Natural killer cell (primary cell): ENCODE measurements around the gene AKNAD1. TPM values are rescaled to one million over a fixed set of nuclear protein-coding genes. Genes with fewer than 3 reads are reported as not detected.

ENCODE experiments used
- ATAC-seq, 3 donors: fragments of 150-1000 bp in 2 of 3; fragments of 200-7000 bp in 1 of 3; cut with Tn5 transposase; 1 replicate in 1 of 3; 2 replicates in 2 of 3; pipeline ENCODE4 v1.10.0; 2021; ENCODE audit warnings: mild to moderate bottlenecking in 2 of 3, moderate library complexity in 2 of 3
- DNase-seq, 2 donors: peaks; one replicate each; pipeline versions ENCODE4 v3.0.0 to v3.0.0-alpha.2; 2013 to 2021; ENCODE audit warnings: mixed read lengths in 1 of 2
- H3K27ac ChIP-seq: one replicate; pipeline ENCODE4 v1.5.1; 2013; ENCODE audit warnings: mild to moderate bottlenecking, low read length
- H3K27me3 ChIP-seq: one replicate; pipeline ENCODE4 v1.6.1; 2013; ENCODE audit warnings: low read length; ENCODE audit not compliant: control insufficient read depth, insufficient read depth
- H3K36me3 ChIP-seq: one replicate; pipeline ENCODE4 v1.6.1; 2013; ENCODE audit warnings: low read length; ENCODE audit not compliant: control insufficient read depth, insufficient read depth
- H3K4me1 ChIP-seq: one replicate; pipeline ENCODE4 v1.6.1; 2013; ENCODE audit warnings: low read length; ENCODE audit not compliant: control insufficient read depth, insufficient read depth
- H3K4me3 ChIP-seq: one replicate; pipeline ENCODE4 v1.5.1; 2013; ENCODE audit warnings: low read length
- H3K9me3 ChIP-seq: one replicate; pipeline ENCODE4 v1.6.1; 2013; ENCODE audit warnings: low read length; ENCODE audit not compliant: control insufficient read depth, insufficient read depth
- H3K27ac Mint-ChIP-seq, 2 donors: one replicate each; pipeline ENCODE4 v1.8.0; 2022; ENCODE audit warnings: mild to moderate bottlenecking in 2 of 2, mixed read lengths in 2 of 2, moderate library complexity in 1 of 2
- H3K27me3 Mint-ChIP-seq, 2 donors: one replicate each; pipeline ENCODE4 v1.8.0; 2022; ENCODE audit warnings: low read depth in 2 of 2, mixed read lengths in 2 of 2
- H3K36me3 Mint-ChIP-seq: one replicate; pipeline ENCODE4 v1.8.0; 2022; ENCODE audit warnings: mixed read lengths
- H3K4me1 Mint-ChIP-seq, 2 donors: one replicate each; pipeline ENCODE4 v1.8.0; 2022; ENCODE audit warnings: mixed read lengths in 2 of 2
- H3K4me3 Mint-ChIP-seq: one replicate; pipeline ENCODE4 v1.8.0; 2022; ENCODE audit warnings: mild to moderate bottlenecking, moderate library complexity, mixed read lengths
- H3K9me3 Mint-ChIP-seq, 2 donors: one replicate each; pipeline ENCODE4 v1.8.0; 2022; ENCODE audit warnings: mixed read lengths in 2 of 2
- WGBS: methylation state at CpG from one replicate; pipeline ENCODE4 v1.1.7; 2013; ENCODE audit warnings: missing lambda C conversion rate; ENCODE audit not compliant: insufficient coverage; 5-methylcytosine and 5-hydroxymethylcytosine counted together
- intact Hi-C: fragments of 100-400 bp; cut with micrococcal nuclease; formaldehyde crosslinking; loops from one replicate; pipeline ENCODE4 v1.14.2; 2022
- total RNA-seq, 4 donors: library from RNA; stranded (reverse); fragments of 120-200 nt in 1 of 4; gene quantifications; one replicate each; pipeline versions ENCODE4 v1.2.3 to v1.2.4, GENCODE V29; 2013 to 2022
- TF ChIP-seq, protein P1 (sequence below): fragments of 200-600 bp; IDR thresholded peaks from one replicate; pipeline ENCODE4 v1.8.0; 2022; ENCODE audit warnings: antibody characterized with exemption

The AKNAD1 gene
- total RNA-seq, 3 donors from 2014 or later (not counting 1 experiment from before 2014, with no cell fraction given) = not detected

DNA sequence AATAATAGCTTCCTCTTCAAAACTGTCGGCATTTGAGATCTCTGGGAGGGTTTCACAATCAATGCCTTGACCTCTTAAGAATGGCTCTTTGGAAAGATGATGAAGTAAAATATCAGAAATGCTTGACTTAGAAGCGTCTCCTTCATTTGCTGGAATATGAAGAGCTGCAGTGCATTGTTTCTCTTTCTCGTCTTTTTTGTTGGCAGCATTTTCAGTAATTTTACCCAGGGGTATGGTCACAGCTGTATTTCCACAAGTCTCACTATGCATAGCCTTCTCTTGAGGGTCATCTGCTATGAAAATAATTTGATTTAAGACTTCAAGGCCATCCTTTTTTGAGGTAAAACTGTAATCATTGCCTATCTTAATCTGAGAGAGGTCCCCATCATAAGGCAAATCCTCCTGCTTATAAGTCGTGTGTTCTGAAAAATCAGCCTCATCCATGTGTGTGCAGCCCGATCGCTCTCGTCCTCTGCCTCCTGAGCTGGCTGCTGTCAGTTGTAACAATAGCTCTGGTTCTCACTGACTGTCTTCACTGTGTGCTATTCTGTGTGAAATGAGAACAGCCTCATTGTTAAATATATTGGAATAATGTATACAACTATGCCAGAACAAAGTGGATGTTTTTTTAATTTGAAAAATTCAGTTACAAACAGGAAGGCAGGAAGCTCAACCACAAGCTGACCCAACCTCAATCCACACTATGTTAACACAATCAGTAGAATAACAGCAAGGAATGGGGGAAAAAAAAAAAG lies 4.5 kb downstream of the AKNAD1 start:
- intact Hi-C loops = no loop called here
- DNase-seq (no peak), ATAC-seq (peak in 2 of 3 donors; percentile 41 to 46)
- H3K9me3 ChIP-seq = no peaks in the 10 kb centered on the region
- 20% methylated on average over 7 of the region's 7 CpGs for WGBS
- Mint-ChIP-seq H3K4me3 (peak overlapping the region; percentile 30), H3K27ac (peak overlapping the region in 1 of 2 donors; percentile 16), H3K27me3 (peaks cover 9 to 13% of the 10 kb centered on the region in 2 donors), H3K4me1 (peaks cover 8 to 9% of the 10 kb centered on the region in 2 donors), H3K9me3 (no peaks in the 10 kb centered on the region), H3K36me3 (no peaks in the 10 kb centered on the region)
- TF ChIP-seq, protein P1, sequence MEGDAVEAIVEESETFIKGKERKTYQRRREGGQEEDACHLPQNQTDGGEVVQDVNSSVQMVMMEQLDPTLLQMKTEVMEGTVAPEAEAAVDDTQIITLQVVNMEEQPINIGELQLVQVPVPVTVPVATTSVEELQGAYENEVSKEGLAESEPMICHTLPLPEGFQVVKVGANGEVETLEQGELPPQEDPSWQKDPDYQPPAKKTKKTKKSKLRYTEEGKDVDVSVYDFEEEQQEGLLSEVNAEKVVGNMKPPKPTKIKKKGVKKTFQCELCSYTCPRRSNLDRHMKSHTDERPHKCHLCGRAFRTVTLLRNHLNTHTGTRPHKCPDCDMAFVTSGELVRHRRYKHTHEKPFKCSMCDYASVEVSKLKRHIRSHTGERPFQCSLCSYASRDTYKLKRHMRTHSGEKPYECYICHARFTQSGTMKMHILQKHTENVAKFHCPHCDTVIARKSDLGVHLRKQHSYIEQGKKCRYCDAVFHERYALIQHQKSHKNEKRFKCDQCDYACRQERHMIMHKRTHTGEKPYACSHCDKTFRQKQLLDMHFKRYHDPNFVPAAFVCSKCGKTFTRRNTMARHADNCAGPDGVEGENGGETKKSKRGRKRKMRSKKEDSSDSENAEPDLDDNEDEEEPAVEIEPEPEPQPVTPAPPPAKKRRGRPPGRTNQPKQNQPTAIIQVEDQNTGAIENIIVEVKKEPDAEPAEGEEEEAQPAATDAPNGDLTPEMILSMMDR = no peak
- H3K27me3 ChIP-seq = no peaks in the 10 kb centered on the region
- no peaks in the 10 kb centered on the region for H3K36me3 ChIP-seq
- no peak overlapping the region for H3K4me3 ChIP-seq
- H3K4me1 ChIP-seq = peaks cover 3% of the 10 kb centered on the region
- no peak overlapping the region for H3K27ac ChIP-seq

GRCh38 chr1:108851567-108851966 lies 5.3 kb downstream of the AKNAD1 start:
- no peak overlapping the region for H3K27ac Mint-ChIP-seq
- peaks cover 9 to 13% of the 10 kb centered on the region in 2 donors for H3K27me3 Mint-ChIP-seq
- H3K4me1 Mint-ChIP-seq = peaks cover 8 to 9% of the 10 kb centered on the region in 2 donors

DNA sequence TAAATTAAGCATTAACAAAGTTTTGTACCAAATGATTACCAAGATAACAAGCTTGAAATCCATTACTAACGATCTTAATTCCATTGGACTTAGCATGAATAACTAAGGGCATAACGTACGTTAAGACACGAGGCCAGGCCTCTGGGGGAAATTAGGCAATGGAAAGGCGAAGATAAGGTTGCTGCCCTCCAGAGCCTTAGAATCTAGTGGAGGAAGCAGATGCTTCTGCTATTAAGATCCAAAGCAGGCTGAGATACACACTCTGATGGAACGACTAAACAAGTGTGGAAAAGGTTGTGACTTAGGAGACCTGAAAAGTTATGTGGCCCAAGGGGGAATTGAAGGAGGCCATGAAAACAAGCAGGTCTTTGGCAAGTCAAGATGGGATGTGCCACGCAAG lies 6.0 kb downstream of the AKNAD1 start:
- WGBS = 80% methylated on average over 7 of the region's 7 CpGs
- no peak overlapping the region for H3K27ac Mint-ChIP-seq
- H3K4me3 ChIP-seq = no peak overlapping the region
- intact Hi-C loops = no loop called here
- H3K36me3 ChIP-seq = no peaks in the 10 kb centered on the region
- H3K27me3 Mint-ChIP-seq = peaks cover 10 to 13% of the 10 kb centered on the region in 2 donors
- no peak overlapping the region for H3K4me3 Mint-ChIP-seq
- no peak overlapping the region for H3K27ac ChIP-seq
- no peaks in the 10 kb centered on the region for H3K9me3 ChIP-seq
- no peaks in the 10 kb centered on the region for H3K9me3 Mint-ChIP-seq
- DNase-seq (no peak), ATAC-seq (no peak)
- H3K27me3 ChIP-seq = no peaks in the 10 kb centered on the region
- peaks cover 8 to 9% of the 10 kb centered on the region in 2 donors for H3K4me1 Mint-ChIP-seq
- peaks cover 3% of the 10 kb centered on the region for H3K4me1 ChIP-seq
- TF ChIP-seq, protein P1 = no peak
- H3K36me3 Mint-ChIP-seq = no peaks in the 10 kb centered on the region

More at GRCh38 chr1:108851567-108851966, 5.3 kb downstream of the AKNAD1 start:
- Mint-ChIP-seq H3K9me3 (no peaks in the 10 kb centered on the region), H3K4me3 (no peak overlapping the region), H3K36me3 (no peaks in the 10 kb centered on the region)
- TF ChIP-seq, protein P1 = no peak
- intact Hi-C loops = no loop called here
- Histone ChIP-seq H3K4me3 (no peak overlapping the region), H3K9me3 (no peaks in the 10 kb centered on the region), H3K27me3 (no peaks in the 10 kb centered on the region), H3K4me1 (peaks cover 3% of the 10 kb centered on the region), H3K36me3 (no peaks in the 10 kb centered on the region), H3K27ac (no peak overlapping the region)
- DNase-seq (no peak), ATAC-seq (no peak)
- 73% methylated on average over 4 of the region's 4 CpGs for WGBS
